AG08396 (cell line): ENCODE results near the gene EPHB1.
"Not testable (repeated sequence)": the region's sequence is repeated elsewhere in the genome, so short reads cannot be mapped to it uniquely, and the experiment has no call there.

Experiments used
- DNase-seq: peaks from one replicate; pipeline ENCODE4 v3.0.0; 2012; ENCODE audit warnings: low spot score, mixed read lengths

EPHB1 gene

GRCh38 chr3:135216659-135217058 is 421.6 kb downstream of the EPHB1 start:
- no peak for DNase-seq

- DNase-seq, result no peak
These were observed 422.7 kb downstream of the EPHB1 start for GRCh38 chr3:135217730-135218129.

DNA sequence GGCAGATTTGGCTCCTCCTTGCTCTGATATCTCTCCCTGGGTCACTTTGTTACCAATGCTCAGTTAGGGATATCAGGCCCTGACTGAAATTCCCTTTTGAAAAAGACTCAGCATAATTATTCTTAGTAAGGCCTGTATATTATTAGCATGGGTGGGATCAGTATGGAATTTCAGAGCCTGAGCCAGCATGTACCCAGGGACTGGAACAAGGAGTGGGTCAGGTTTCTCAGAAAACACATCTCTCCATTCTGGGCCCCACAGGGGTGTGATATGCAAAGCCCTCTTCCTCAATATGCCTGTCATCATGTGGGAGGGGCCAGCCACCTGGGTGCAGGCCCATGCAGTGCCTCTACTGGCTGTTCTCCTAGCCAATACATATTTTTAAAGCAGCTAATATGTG is 423.2 kb downstream of the EPHB1 start:
- no peak for DNase-seq

- DNase-seq, result no peak
These were observed 423.7 kb downstream of the EPHB1 start for GRCh38 chr3:135218782-135219181.

- no peak for DNase-seq
These were observed 429.8 kb downstream of the EPHB1 start for GRCh38 chr3:135224815-135225362.

DNA sequence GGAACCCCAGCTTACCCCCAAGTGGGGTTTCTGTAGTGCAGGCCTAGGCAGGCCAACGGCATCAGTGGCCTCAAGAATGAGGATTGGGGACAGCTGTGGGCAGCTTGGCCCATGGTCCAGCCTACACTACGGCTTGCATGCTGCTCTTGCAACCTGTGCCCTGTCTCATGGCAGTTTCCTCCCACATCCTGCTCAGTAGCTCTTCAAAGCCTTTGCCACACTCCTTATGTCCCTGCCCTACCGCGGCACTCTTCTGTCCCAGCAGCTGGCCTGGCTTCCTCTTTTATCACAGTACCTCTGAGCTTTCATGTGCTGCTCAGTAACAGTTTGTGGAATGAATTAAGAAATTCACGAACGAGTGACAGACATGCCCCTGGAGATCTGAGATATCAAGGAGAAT is 431.0 kb downstream of the EPHB1 start:
- DNase-seq, result no peak

DNA sequence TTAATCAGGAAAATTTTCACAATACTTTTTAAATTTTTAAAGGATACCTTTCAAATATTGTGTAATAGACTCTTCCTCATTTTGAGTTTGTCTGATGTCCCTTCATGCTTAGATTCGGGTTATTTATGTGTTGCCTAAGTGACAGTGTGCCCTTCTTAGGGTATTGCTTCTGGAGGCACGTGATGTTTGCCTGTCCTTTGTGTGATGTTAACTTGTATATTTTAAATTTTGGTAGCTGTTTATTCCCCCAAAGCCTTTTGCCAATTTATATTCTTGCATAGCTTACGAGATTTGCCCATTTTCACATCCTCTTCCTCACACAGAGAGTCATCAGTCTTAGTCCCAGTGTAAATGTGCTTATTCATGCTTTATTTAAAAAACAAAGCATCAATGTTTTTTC is 433.1 kb downstream of the EPHB1 start:
- DNase-seq, result no peak

DNA sequence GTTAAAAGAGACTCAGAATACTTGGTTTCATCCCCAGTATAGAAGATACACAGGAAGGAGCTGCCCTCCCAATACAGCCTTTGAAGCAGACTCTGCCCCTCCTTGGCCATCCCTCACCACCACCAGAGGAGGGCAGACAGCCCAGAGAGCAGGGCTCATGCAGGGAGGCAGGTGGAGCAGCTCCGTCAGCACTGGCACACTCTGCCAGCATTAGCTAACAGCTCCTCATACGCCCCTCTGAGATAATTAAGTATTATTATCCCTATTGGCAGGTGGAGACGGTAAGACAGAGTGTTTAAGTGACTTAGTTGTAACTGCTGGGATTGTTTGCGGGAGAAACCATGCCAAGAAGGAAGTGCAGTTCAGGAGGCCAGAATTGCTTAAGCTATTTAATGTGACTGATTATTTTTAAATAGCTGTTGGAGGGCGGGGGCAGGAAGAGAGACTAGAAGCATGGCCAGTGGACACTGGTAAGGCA is 434.0 kb downstream of the EPHB1 start:
- no peak for DNase-seq

DNA sequence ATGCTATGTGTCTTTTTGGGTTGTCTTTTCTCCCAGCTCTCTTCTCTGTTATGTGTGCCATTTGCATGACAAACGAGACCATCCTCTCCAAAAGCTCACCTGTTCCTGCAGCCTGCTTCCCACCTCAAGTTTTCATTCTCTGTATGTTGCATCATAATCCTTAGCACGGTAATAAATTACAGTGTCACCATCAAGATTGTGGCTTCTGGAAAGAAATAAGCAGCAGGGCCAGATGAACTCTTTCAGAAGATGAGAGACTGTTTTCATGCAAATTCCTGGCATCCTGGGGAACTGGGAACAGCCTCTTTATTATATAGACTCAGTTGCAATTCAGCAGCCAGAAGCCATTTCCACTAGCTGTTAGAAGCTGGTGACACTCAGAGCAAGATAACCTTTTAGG is 436.7 kb downstream of the EPHB1 start:
- no peak for DNase-seq

DNA sequence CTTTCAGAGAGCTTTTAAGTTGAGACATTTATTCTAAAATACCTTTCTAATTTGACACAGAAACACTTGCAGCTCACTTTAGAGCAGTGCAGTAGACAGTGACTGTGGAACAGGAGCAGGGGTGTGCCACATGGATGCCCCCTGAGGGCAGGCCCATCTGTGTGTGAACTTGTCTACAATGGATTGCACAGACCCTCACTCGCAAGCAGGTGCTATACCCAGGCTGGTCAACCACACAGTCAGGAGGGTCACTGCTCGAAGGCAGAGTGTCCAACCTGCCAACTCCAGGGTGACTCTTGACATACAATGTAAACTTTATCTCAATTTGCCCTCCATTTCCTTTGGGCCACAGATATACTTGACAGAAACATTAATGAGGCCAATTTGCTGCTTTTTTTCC is 437.2 kb downstream of the EPHB1 start:
- DNase-seq, result no peak

- DNase-seq, result not testable (repeated sequence)
These were observed 438.4 kb downstream of the EPHB1 start for GRCh38 chr3:135233476-135233875.

DNA sequence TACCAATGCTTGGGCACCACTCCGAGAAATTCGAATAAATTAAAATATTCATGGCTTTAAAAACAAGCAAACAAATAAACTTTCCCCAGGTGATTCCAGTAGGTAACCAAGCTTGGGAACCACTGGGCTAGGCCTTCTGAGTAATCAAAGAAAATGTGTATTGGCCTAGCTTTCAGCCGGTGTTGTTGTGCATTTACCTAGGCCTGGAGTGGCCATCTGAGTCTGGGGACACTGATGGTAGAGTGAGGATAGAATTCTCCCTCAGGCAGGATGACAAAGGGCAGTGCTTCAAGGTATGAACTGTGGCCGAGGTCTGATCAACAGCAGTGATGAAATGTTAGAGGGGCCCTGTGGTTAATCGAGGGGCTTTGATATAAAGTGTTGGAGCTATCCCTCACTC is 440.5 kb downstream of the EPHB1 start:
- no peak for DNase-seq

- DNase-seq, result no peak
These were observed 442.5 kb downstream of the EPHB1 start for GRCh38 chr3:135237371-135238143.

DNA sequence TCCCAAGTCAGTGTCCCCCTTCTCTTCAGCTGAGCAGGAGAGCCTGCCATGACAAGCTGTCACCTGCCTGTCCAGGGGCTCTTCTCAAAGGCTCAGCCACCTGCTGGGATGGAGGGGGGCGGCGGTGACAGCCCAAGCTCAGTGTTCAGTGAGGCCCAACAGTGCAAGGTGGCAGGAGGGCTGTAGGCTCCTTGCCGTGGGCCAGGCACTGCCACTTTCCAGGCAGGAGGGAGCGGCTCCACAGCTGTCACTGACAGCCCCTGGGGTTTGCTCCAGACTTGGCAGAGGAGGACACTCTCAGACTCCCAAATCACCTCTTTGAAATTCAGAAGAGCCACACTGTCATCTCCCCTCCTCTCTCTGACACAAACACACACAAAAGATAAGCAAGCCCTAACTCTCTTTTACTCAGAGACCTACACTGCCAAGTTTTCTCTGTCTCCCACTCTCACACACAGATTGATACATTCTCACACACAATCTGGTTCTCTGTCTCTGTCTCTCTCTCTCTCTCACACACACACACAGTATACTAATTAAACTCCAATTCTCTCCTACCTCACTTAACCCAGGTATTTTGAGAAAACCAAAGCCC is 443.3 kb downstream of the EPHB1 start:
- DNase-seq, result no peak

DNA sequence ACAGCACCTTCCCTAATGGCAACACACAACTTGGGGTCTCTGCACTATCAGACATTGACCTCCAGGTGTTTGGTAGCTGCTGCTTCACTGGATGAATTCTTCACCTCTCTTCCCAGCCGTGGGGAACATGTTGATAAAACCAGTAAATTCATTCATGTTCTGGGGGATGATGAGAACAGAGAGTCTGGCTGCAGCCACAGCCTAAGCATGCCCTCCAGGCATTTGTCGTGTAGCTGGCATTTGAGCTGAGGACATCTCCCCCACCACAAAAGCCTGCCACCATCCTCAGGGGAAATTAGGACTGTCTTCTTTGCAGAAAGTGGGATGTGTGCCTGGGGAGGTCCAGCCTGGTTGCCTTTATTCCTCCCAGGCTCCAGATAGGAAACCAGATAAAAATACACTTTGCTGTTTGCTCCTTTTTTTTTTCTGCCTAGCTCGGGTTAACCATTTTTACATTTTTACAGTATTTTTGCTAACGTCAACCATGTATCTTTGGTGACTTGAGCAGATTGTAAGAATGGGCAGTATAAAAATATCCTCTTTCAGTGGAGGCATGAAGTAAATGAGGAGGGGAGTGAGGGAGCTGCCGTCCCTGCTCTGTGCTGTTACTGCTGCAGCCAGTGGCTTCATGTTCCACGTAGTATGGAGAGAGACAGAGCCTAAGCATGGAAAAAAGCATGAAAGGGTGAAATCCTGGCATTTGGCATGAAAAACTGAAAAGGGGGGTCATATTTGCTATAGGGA is 444.0 kb downstream of the EPHB1 start:
- DNase-seq, result no peak

DNA sequence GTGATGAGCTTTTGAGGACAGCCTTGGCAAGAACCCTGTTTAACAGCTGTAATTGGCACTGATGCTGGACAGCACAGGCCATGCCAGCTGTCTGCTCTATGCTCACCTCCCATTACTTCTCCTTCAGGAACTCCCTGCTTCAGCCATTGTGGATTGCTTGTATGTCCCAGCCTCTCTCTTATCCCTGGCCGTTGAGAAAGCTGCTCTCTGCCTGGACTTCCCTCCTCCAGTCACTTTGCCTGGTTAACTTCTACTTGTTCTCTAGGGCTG is 444.5 kb downstream of the EPHB1 start:
- DNase-seq, result no peak

DNA sequence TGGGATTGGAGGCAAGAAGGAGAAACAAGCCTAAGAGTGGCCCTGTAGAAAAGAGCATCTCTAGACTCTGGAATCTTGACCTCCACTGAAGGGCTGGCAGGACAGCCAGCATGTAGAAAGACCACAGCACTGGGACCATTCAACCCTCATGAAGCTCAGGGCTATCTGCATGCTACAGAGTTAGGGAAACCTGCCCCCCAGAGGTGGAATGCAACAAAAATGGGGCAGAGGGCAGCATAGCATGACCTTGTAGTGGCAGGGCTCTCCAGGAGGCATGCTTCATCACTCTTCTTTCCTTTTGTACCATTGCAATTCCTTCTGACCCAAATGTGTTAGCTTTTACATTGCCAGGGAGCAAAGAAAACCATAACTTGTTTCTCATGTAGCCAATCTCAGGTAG is 445.4 kb downstream of the EPHB1 start:
- no peak for DNase-seq

GRCh38 chr3:135242285-135242684 is 447.2 kb downstream of the EPHB1 start:
- no peak for DNase-seq

DNA sequence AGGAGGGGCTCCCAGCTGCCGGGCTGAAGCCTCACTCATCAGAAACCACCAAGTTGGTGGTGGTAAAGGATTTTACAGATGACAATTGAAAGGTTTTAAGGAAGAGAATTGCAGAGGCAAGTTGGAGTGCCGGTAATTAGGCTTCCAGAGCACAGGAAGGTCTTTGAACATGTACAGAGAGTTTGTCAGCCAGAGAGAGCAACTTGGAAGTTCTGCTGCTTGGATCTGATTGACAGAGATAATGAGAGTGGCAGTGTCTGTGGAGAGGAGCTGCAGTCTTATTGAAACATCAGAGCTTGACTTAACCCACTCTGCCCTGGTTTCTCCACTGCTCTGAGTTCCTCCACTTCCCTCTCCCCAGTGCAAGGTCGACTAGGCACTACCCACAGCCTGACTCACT is 448.6 kb downstream of the EPHB1 start:
- DNase-seq, result no peak

DNA sequence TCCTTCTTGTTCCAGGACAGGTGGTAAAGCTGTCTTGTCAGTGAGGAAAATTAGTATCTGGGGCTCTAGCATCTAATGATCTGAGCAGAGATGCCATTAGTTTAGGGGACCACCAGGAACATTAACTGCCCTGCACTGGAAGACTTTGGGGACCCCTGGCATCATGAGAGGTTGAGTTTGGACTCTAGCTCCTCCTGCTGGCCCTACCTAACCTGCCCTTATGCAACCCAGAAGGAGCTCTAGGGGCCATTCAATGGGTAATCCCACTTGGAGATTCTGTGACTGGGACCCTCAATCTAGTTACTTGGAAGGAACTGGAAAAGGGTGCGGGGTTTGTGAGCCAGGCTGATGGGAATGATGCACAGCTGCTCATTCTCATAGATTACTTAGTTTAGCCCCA is 451.0 kb downstream of the EPHB1 start:
- no peak for DNase-seq

GRCh38 chr3:135248213-135248612 is 453.2 kb downstream of the EPHB1 start:
- no peak for DNase-seq

DNA sequence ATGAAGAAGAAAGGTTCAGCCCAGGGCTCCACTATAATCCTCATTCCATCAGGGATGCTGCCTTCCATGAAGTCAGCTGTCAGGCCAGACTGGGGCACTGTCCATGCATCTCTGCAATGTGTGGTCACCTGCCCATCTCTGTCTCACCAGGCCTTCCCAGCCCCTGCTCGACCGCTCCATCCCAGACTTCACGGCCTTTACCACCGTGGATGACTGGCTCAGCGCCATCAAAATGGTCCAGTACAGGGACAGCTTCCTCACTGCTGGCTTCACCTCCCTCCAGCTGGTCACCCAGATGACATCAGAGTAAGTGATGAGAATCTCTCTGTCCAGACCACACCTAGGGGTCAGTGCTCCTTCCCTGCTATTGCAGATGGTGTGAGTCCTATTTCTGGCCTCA is 454.1 kb downstream of the EPHB1 start:
- no peak for DNase-seq

DNA sequence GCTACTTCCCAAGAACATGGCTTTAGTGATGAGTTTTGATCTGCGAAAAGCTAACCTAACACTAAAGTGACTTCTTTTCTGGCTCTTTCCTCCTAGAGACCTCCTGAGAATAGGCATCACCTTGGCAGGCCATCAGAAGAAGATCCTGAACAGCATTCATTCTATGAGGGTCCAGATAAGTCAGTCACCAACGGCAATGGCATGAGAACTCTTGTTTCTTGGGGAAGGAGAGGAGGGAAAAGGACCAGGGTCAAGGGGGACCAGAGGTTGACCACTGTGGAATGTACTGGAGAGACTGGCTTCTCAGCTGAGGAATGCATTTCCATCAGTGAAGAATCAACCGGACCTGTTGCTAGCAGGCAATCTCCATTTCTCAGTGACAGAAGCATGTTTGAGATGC is 463.9 kb downstream of the EPHB1 start:
- DNase-seq, result no peak
